ENCODE data around the gene USP32.

USP32 gene

GRCh38 chr17:60158751-60159478 lies 233.0 kb downstream of the USP32 start:
- no peak for TF ChIP-seq CTCF (IDR thresholded peaks at IDR 0.05; ENCODE audit: borderline replicate concordance, insufficient read depth, low read depth, low read length)
- H3K4me3 ChIP-seq (ENCODE audit: low read depth, low read length), result no peak overlapping the region

GRCh38 chr17:60157487-60158040 lies 234.4 kb downstream of the USP32 start:
- TF ChIP-seq CTCF (IDR thresholded peaks at IDR 0.05; ENCODE audit: borderline replicate concordance, insufficient read depth, low read depth, low read length), result no peak
- no peak overlapping the region for H3K4me3 ChIP-seq (ENCODE audit: low read depth, low read length)

- no peak overlapping the region for H3K4me3 ChIP-seq (ENCODE audit: low read depth, low read length)
- TF ChIP-seq CTCF (IDR thresholded peaks at IDR 0.05; ENCODE audit: borderline replicate concordance, insufficient read depth, low read depth, low read length), result no peak
These were observed 235.2 kb downstream of the USP32 start for GRCh38 chr17:60156746-60157145.

GRCh38 chr17:60155815-60156214 lies 236.1 kb downstream of the USP32 start:
- no peak overlapping the region for H3K4me3 ChIP-seq (ENCODE audit: low read depth, low read length)
- TF ChIP-seq CTCF (IDR thresholded peaks at IDR 0.05; ENCODE audit: borderline replicate concordance, insufficient read depth, low read depth, low read length), result no peak

GRCh38 chr17:60155427-60155814 lies 236.5 kb downstream of the USP32 start:
- TF ChIP-seq CTCF (IDR thresholded peaks at IDR 0.05; ENCODE audit: borderline replicate concordance, insufficient read depth, low read depth, low read length), result no peak
- no peak overlapping the region for H3K4me3 ChIP-seq (ENCODE audit: low read depth, low read length)

GRCh38 chr17:60154616-60155426 lies 237.1 kb downstream of the USP32 start:
- H3K4me3 ChIP-seq (ENCODE audit: low read depth, low read length), result no peak overlapping the region
- no peak for TF ChIP-seq CTCF (IDR thresholded peaks at IDR 0.05; ENCODE audit: borderline replicate concordance, insufficient read depth, low read depth, low read length)
